Mononuclear cell (primary cell): Measurements from ENCODE around the gene IKBKG. TPM values are rescaled to one million over a fixed set of nuclear protein-coding genes. Genes with fewer than 3 reads are reported as not detected.
A peak's percentile ranks its signal among the peaks of the same experiment; 100 is the strongest.
"Not testable (repeated sequence)": the region's sequence is repeated elsewhere in the genome, so short reads cannot be mapped to it uniquely, and the experiment has no call there.

Source experiments
- H3K27me3 ChIP-seq: 2 replicates; pipeline ENCODE4 v1.6.0; 2011; ENCODE audit warnings: low read length, control low read depth; ENCODE audit not compliant: insufficient read depth
- H3K4me1 ChIP-seq: 2 replicates; pipeline ENCODE4 v1.5.1; 2011; ENCODE audit warnings: mild to moderate bottlenecking, low read length, control low read depth; ENCODE audit not compliant: insufficient read depth
- H3K4me3 ChIP-seq: 2 replicates; pipeline ENCODE4 v1.5.1; 2011; ENCODE audit warnings: mild to moderate bottlenecking, low read length, moderate library complexity
- H3K9me3 ChIP-seq: 2 replicates; pipeline ENCODE4 v1.5.1; 2011; ENCODE audit warnings: low read depth, mild to moderate bottlenecking, control low read depth, low read length
- total RNA-seq: library from RNA; depleted of rRNA; stranded (reverse); fragments of >200 nt; gene quantifications from one replicate; pipeline ENCODE4 v1.2.3, GENCODE V29; 2012

Gene IKBKG
- total RNA-seq, 1 donor = 11.8 TPM

GRCh38 chrX:154515966-154516655 lies 31.3 kb upstream of the IKBKG start, which contains the start of gene FAM3A:
TSS of gene FAM3A (minus strand) at chrX:154516232. CDS start at chrX:154515772, 460 bp downstream.
- H3K4me3 ChIP-seq = peak within 1 kb of the TSS; percentile 58
- peaks cover 15% of the 10 kb centered on the region for H3K4me1 ChIP-seq
- no peaks in the 10 kb centered on the region for H3K27me3 ChIP-seq
- H3K9me3 ChIP-seq = no peaks in the 10 kb centered on the region

- peaks cover 15% of the 10 kb centered on the region for H3K4me1 ChIP-seq
- peak overlapping the region; percentile 43 for H3K4me3 ChIP-seq
- no peaks in the 10 kb centered on the region for H3K9me3 ChIP-seq
- H3K27me3 ChIP-seq = no peaks in the 10 kb centered on the region
These were observed 30.7 kb upstream of the IKBKG start for GRCh38 chrX:154516656-154517100.

GRCh38 chrX:154517101-154517781 lies 30.2 kb upstream of the IKBKG start:
- Histone ChIP-seq H3K9me3 (no peaks in the 10 kb centered on the region), H3K4me1 (peaks cover 15% of the 10 kb centered on the region), H3K4me3 (no peak overlapping the region), H3K27me3 (no peaks in the 10 kb centered on the region)

GRCh38 chrX:154519389-154519788 lies 28.0 kb upstream of the IKBKG start:
- Histone ChIP-seq H3K9me3 (no peaks in the 10 kb centered on the region), H3K4me3 (no peak overlapping the region), H3K27me3 (no peaks in the 10 kb centered on the region), H3K4me1 (peaks cover 15% of the 10 kb centered on the region)

GRCh38 chrX:154525606-154526490 lies 21.6 kb upstream of the IKBKG start:
- peaks cover 22% of the 10 kb centered on the region for H3K4me1 ChIP-seq
- no peaks in the 10 kb centered on the region for H3K27me3 ChIP-seq
- H3K9me3 ChIP-seq = no peaks in the 10 kb centered on the region
- no peak overlapping the region for H3K4me3 ChIP-seq

GRCh38 chrX:154526901-154527675 lies 20.3 kb upstream of the IKBKG start:
- H3K4me1 ChIP-seq = peaks cover 22% of the 10 kb centered on the region
- no peaks in the 10 kb centered on the region for H3K9me3 ChIP-seq
- H3K4me3 ChIP-seq = no peak overlapping the region
- H3K27me3 ChIP-seq = no peaks in the 10 kb centered on the region

- no peaks in the 10 kb centered on the region for H3K27me3 ChIP-seq
- H3K4me3 ChIP-seq = no peak overlapping the region
- H3K9me3 ChIP-seq = no peaks in the 10 kb centered on the region
- H3K4me1 ChIP-seq = peaks cover 22% of the 10 kb centered on the region
These were observed 18.2 kb upstream of the IKBKG start for GRCh38 chrX:154529206-154529612.

- Histone ChIP-seq H3K4me3 (no peak overlapping the region), H3K27me3 (no peaks in the 10 kb centered on the region), H3K4me1 (peaks cover 27% of the 10 kb centered on the region), H3K9me3 (no peaks in the 10 kb centered on the region)
These were observed 17.1 kb upstream of the IKBKG start for GRCh38 chrX:154530286-154530685.

- Histone ChIP-seq H3K4me3 (no peak overlapping the region), H3K9me3 (no peaks in the 10 kb centered on the region), H3K4me1 (peaks cover 16% of the 10 kb centered on the region), H3K27me3 (no peaks in the 10 kb centered on the region)
These were observed 15.8 kb upstream of the IKBKG start for GRCh38 chrX:154531626-154532025.

GRCh38 chrX:154532690-154533089 lies 14.7 kb upstream of the IKBKG start:
- peaks cover 6% of the 10 kb centered on the region for H3K4me1 ChIP-seq
- H3K27me3 ChIP-seq = no peaks in the 10 kb centered on the region
- no peaks in the 10 kb centered on the region for H3K9me3 ChIP-seq
- H3K4me3 ChIP-seq = no peak overlapping the region

GRCh38 chrX:154534526-154535322 lies 12.7 kb upstream of the IKBKG start:
- Histone ChIP-seq H3K4me3 (no peak overlapping the region), H3K27me3 (no peaks in the 10 kb centered on the region), H3K4me1 (peaks cover 5% of the 10 kb centered on the region), H3K9me3 (no peaks in the 10 kb centered on the region)

GRCh38 chrX:154535892-154536291 lies 11.5 kb upstream of the IKBKG start:
- H3K27me3 ChIP-seq = no peaks in the 10 kb centered on the region
- H3K4me1 ChIP-seq = peaks cover 12% of the 10 kb centered on the region
- no peak overlapping the region for H3K4me3 ChIP-seq
- no peaks in the 10 kb centered on the region for H3K9me3 ChIP-seq

GRCh38 chrX:154539077-154539476 lies 8.3 kb upstream of the IKBKG start:
- Histone ChIP-seq H3K4me1 (peaks cover 44% of the 10 kb centered on the region), H3K9me3 (no peaks in the 10 kb centered on the region), H3K27me3 (no peaks in the 10 kb centered on the region), H3K4me3 (no peak overlapping the region)

GRCh38 chrX:154540365-154540764 lies 7.1 kb upstream of the IKBKG start:
- not testable (repeated sequence) for H3K27me3 ChIP-seq, H3K9me3 ChIP-seq, H3K4me3 ChIP-seq
- H3K4me1 ChIP-seq = peaks cover 52% of the 10 kb centered on the region
